ENCODE data around the gene GPR107.

- TF ChIP-seq SUZ12 (IDR thresholded peaks at IDR 0.05; ENCODE audit: extremely low read depth, insufficient read depth, insufficient read length): no peak
- no peak for TF ChIP-seq YY1 (IDR thresholded peaks at IDR 0.05; ENCODE audit: insufficient read depth, insufficient read length)
These were observed 104.3 kb downstream of the GPR107 start for GRCh38 chr9:130158001-130158400.

Measured in NT2/D1 (cell line).